IPS DF 4.7 (cell line): Measurements from ENCODE around the gene PTP4A2.

Experiments
- DNase-seq: peaks from one replicate; pipeline ENCODE4 v3.0.0-alpha.2; 2013; ENCODE audit warnings: low spot score; ENCODE audit errors: extremely low read depth

The PTP4A2 gene

DNA sequence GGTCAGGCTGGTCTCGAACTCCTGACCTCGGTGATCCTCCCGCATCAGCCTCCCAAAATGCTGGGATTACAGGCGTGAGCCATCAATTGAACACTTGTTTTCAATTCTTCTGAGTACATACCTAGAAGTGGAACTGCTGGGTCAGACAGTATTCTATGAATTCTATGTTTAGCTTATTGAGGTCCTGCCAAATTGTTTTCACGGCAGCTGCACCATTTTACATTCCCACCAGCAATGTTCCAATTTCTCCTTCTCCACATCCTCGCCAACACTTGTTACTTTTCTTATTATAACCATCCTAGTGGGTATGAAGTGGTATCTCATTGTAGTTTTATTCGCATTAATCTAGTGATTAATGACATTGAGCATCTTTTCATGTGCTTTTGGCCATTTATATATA lies 49.9 kb downstream of the PTP4A2 start:
- DNase-seq: no peak

DNA sequence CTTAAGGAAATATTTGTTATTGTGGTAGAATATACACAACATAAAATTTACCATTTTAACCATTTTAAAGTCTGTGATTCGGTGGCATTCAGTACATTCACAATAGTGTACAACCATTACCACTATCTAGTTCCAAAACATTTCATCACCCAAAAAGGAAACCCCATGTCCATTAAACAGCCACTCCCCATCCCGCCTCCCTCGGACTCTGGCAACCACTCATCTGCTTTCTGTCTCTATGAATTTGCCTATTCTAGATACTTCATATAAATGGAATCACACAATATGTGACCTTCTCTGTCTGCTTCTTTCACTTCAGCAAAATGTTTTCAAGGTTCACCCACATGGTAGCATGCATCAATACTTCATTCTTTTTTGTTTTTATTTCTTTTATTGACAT lies 51.3 kb downstream of the PTP4A2 start:
- DNase-seq: no peak

DNA sequence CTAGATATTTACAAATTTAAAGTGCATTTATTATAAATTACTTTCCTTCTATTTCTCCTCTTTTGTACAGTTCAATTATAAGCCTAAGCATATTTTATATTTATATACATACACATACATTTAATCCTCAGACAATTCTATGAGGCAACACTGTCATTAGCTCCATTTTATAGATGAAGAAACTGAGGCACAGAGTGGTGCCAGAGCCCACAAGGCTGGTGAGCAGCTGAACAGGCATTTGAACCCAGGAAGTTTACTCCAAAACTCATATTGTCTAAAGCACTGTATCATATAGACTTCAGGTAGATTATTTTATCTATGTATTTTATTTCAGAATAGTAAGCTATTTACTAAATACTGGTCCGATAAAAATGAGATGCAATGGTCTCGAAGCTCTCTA lies 52.3 kb downstream of the PTP4A2 start:
- no peak for DNase-seq

DNA sequence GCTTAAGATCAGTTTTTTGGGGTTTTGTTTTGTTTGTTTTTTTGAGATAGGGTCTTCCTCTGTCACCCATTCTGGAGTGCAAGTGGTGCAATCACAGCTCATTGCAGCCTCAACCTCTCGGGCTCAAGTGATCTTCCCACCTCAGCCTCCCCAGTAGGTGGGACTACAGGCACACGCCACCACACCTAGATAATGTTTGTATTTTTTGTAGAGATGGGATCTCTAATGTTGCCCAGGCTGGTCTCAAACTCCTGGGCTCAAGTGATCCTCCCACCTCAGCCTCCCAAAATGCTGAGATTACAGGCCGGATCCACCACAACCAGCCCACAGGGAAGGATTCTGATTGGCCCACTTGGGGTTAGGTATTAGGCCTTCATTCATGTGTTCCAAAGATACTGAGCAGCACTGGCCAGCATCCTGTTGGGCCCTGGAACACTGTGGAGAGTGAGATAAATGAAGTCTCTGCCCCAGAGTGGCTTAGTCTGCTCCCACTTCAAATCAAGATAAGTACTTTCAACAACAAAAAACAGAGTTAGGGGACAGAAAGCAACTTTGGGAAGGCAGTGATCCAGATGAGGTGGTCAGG lies 54.7 kb downstream of the PTP4A2 start:
- no peak for DNase-seq

DNA sequence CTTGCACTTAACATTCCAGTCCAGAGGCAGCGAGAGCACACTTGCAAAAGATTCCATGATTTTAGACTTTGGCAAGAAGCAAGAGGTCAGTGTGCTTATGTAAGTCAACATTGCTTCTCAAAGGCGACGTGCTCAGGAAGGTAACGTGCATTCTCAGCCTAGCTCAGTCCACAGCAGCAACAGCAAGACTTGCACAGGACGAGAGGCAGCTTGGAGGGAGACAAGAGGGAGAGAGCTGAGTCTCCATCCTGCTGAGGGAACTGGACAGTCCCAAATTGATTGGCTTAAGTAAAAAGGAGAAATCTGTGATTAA lies 56.5 kb downstream of the PTP4A2 start:
- DNase-seq: no peak

DNA sequence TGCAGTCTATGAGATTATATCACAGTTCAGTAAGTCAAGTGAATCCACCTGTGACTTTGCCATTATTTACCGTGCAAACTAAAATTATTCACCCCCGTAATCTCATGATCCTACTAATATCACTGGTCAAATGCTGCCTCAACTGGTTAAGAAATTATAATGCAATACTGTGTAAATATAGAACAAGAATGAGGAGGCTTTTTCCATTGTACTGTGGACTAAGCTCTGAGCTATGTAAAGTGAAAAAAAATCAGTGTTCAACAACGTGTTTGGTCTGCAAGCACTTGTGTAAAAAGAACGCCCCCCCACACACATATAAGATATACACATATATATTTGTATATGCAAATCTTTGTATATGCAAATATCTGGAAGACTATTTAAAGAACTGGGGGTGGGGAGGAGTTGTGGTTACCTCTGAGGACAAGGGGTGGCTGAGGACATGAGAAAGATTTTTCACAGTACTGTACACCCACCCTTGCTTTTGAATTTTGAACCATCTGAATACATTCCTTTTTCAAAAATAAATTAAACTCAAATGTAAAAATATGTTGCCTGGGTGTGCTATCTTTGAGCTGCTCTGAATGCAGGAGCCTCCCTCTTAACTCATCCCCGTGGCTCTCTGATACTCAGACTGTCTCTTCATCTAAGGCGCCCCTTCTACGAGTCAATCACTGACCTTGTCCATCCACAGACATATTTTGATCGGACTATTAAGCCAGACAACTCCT lies 57.0 kb downstream of the PTP4A2 start:
- no peak for DNase-seq

DNA sequence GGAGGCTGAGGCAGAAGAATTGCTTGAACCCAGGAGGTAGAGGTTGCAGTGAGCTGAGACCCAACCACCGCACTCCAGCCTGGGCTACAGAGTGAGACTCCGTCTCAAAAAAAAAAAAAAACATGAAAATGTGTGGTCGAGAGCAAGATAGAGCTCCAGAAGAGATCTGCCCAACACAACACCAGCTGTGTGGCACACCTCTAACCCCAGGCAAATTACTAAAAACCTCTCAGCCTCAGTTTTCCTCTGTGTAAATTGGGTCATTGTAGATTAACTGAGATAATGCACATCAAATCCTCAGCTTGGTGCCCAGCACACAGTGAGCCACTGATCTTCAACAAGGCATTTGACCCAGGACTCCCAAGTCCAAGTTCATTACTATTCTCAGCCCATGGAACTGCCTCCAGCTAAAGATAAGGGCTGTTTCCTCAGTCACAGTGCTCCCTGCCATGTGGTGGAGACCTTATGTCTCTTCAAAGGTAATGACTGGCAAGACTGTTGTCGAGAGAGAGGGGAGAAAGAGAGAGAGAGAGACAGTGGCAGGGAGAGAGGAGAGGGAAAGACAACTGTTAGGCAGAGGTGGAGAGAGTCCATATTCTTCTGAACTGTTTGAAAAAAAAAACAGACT lies 58.1 kb downstream of the PTP4A2 start:
- DNase-seq: no peak

DNA sequence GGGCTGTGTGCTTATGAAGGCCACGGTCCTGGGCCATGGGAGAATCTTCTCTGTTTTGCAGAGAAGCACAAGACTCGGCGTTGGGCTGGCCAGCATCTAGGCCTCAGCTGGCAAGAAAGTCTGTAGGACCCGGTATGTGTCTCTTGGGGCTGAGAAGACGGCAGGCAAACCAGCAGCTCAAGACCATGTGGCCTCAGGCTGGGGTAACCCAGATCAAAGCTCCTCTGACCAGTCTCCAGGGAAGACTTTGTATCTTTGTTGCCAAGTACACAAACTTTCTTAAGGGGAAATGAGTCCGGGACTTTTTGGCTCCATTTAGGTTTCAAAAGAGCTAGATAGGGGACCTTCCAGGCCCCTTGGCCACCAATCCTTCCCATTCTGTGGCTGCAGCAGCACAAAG lies 60.1 kb downstream of the PTP4A2 start:
- DNase-seq: no peak

DNA sequence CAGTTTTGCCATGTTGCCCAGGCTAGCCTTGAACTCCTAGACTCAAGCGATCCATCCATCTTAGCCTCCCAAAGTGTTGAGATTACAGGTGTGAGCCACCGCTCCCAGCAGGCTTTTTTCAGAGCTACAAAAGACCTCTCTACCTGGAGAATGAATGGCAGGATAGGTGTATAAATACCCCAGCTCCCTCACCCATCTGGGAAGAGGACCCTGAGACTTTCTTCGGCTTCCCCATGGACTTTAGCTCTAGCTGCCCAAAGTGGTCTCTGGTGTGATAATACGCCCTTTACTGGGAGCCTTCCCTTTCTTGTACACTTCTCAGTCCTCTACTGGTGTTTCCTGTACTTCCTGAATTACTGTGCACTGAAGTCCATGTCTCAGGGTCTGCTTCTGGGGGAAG lies 60.6 kb downstream of the PTP4A2 start:
- DNase-seq: no peak

DNA sequence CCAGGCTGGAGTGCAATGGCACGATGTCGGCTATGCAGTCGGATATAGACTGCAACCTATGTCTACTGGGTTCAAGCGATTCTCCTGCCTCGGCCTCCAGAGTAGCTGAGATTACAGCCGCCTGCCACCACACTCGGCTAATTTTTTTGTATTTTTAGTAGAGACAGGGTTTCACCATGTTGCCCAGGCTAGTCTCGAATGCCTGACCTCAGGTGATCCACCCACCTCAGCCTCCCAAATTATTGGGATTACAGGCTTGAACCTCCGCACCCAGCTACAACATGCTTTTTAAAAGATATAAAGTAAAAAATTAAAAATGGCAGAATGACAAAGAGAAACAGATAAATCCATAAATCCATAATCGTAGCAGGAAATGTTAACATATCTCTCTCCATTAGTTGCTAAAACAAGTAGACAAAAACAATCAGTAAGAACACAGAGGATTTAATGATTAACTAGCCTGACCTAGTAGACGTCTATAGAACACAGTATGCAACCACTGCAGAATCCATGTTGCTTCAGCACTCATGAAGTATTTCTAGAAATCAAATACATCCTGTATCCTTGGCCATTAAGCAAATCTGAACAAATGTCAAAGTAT lies 62.4 kb downstream of the PTP4A2 start:
- no peak for DNase-seq

DNA sequence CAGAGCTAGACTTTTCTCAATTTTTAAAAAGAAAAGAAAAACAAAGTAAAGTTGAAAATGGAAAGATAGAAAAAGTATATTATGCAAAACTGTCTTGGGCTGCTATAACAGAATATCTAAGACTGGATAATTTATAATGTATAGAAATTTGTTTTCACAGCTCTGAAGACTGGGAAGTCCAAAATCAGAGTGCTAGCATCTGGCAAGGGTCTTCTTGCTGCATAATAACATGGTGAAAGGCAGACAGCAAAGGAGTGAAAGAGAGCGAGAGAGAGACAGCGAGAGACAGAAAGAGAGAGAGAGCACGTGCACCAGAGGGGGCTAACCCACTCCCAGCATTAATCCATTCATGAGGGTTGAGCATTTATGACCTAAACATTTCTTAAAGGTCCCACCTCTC lies 63.2 kb downstream of the PTP4A2 start:
- no peak for DNase-seq

DNA sequence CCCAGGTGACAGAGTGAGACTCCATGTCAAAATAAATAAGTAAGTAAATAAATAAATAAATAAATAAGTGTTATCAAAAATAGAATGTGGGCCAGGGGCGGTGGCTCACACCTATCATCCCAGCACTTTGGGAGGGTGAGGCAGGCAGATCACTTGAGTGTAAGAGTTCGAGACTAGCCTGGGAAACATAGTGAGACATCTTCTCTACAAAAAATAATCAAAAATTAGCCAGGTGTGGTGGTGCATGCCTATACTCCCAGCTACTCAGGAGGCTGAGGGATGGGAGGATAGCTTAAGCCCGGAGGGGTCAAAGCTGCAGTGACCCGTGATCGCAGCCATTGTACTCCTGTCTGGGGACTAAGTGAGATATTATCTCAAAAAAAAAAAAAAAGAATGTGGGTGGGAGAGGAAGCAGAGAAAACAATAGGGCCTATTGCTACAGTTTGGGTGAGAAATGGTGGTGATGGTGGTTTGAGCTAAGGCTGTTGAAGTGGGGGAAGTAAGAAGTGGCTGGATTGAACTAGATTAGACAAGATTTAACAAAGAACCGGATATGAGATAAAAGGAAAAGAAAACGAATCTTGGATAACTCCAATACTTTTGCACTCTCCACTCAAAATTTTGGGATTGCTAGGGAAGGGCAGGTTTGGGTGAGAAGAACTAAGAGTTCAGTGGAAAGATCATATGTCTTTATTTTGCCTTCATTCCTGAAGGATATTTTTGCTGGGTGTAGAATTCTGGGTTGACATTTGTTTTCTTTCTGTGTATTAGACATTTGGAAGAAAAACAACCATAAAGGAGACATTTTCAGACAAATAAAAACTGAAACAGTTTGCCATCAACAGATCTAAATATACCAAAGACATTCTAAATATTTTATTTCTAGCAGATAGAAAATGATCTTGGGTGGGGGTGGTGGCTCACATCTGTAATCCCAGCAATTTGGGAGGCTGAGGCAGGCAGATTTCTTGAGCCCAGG lies 65.2 kb downstream of the PTP4A2 start:
- DNase-seq: no peak

DNA sequence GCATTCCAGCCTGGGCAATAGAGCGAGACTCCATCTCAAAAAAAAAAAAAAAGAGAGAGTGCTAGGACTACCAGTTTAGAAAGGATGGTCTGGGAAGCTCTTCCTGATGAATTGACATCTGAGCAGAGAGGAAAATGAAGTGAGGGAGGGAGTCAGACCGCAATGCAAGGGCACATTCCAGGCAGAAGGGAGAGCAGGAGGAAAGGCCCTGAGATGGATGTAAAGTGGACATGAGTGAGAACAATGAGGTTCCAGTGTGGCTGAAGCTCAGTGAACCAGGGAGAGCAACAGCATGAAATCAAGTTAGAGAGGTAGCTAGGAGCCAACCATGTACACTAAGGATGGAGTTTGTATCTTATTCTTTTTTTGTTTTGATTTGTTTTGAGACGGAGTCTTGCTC lies 66.5 kb downstream of the PTP4A2 start:
- no peak for DNase-seq

DNA sequence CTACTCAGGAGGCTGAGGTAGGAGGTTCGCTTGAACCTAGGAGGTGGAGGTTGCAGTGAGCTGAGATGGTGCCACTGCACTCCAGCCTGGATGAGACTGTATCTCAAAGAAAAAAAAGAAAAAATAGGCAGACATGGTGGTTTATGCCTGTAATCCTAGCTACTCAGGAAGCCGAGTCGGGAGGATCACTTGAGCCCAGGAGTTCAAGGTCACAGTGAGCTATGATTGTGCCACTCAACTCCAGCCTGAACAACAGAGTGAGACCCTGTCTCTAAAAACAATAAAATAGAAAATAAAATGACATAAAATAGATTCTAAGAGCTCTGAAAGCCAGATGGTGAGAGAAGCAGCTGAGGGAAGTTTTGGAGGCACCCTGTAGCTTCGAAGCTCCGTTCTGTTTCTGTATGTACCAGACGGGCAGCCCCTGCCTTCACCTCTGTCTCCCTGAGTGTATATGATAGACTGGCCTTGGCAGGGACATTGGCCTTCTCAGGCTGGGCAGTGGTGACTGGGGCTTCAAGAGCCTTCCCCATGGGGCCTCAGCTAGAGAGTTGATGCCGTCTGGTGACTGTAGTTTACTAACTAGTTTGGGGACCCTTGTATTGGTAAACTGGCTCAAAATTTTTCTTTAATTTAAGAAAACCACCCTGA lies 68.0 kb downstream of the PTP4A2 start:
- no peak for DNase-seq

DNA sequence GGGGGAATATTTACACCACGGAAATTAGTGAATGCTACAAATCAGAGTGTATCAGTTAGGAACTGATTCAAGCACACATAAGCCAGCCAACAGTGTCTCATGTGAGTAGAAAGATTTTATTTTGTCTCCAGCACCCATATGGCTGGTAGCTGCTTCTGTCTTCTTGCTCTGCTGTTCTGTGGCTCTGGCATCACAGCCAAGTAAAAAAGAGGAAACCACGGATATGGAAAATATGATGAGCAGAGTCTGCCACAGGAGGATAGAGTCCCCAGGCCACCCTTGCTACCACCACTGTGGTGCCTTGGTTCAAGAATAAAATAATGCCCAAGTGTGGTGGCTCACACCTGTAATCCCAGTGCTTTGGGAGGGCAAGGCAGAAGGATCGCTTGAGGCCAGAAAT lies 68.7 kb downstream of the PTP4A2 start:
- DNase-seq: no peak

DNA sequence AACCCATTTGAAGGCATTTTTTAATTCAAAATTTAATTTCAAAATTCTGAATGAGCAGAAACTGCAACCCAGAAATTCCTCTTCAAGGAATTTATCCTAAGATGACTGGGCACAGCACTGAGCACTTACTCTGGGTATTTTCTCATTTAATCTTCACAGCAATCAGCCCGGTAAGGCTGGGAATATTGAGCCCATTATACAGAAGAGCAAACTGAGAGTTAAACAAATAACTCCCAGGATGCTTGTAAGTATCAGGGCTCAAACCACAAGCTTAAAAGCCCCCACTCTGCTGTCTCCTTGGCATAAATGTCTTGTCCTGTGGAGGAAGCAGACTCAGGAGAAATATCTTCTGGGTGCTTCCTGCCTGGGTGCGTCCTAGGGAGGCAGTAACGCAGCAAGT lies 69.3 kb downstream of the PTP4A2 start:
- no peak for DNase-seq

DNA sequence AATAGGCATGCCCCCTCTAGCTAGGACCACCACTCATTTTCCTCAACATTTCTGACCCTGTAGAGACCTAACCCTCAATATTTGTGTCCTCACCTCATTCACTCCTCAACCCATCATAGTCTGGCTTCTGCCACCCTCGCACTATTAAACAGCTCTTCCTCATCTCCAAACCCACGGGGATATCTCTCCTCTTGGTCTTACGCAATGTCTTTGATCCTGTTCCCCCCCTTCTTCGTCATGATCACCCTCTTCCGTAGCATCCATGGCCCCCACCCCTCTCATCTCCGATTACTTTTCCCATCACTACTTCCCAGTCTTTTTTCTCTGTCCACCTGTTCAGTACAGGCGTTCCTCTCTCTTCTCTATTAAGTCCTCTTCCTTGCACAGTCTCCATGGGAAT lies 70.6 kb downstream of the PTP4A2 start:
- no peak for DNase-seq

DNA sequence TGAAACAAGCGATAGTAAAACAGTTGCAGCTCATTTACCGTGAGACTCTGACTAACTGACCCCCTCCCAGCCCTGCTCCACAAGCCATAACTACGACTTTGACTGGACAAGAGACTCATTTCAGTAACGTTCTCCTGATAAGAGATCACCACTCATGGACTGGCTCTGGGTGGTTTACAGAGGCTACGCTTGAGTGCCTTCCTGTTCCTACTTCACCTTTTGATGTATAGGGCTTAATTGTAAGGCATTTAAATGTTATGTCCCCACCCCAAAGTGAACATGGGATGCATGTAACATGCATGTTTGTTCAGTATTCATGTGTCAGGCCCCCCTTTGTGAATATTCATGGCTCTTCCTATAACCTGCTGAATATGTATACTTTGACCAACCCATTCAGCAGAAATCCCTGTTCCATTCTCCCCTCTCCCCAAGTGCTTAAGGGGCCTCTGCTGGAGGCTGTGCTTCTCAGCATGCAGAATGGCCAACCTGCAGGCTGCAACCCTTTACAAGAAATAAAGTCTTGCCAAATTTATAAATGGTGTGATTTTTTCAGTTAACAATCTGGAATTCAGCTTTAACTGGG lies 71.6 kb downstream of the PTP4A2 start:
- no peak for DNase-seq

DNA sequence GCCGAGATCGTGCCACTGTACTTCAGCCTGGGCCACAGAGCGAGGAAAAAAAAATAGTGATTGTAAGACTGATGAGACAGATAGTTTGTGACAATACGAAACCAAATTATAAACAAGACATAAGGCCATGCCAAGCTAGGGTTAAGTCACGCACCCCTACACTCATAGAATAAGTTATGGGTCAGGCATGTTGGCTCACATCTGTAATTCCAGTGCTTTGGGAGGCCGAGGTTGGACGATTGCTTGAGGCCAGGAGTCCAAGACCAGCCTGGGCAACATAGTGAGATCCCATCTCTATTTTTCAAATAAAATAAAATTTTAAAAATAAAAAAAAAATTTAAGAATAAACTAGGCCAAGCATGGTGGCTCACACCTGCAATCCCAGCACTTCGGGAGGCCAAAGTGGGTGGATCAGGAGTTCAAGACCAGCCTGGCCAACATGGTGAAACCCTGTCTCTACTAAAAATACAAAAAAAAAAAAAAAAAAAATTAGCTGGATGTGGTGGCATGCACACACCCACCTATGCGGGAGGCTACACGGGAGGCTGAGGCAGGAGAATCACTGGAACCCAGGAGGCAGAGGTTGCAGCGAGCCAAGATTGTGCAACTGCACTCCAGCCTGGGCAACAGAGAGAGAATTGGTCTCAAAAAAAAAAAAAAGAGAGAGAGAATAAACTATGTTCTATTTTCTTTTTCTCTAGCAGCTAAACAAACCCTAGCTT lies 72.3 kb downstream of the PTP4A2 start:
- DNase-seq: no peak

DNA sequence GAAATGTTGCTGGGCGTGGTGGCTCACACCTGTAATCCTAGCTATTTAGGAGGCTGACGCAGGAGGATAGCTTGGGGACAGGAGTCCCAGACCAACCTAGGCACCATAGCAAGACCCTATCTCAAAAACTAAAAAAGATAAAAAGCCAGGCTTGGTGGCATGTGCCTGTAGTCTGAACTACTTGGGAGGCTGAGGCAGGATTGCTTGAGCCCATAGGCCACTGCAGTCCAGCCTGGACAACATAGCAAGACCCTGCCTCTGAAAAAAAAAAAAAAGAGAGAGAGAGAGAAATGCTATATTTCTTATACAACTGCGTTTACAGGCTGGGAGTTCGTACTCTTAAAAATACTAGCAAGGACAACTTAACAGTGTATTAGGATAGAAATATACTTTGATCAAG lies 76.1 kb downstream of the PTP4A2 start:
- DNase-seq: no peak
